ENCODE measurements around the gene CD1C.

The CD1C gene

DNA sequence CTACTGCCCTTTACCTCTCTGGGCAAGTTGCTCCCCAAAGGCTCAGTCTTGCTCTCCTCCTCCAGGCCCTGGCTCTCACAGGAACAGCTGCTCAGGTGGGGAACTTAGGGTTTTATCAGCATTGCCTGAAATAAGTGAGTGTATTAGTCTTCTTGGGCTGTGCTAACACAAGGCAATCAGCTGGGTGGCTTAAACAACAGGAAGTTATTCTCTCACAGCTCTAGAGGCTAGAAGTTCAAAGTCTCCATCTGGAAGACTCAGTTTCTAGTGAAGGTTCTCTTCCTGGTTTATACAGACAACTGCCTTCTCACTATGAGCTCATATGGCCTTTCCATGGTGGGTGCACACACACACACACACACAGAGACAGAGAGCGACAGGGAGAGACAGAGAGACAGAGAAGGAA, 2.8 kb upstream of the CD1C start:
- no peak for DNase-seq (ENCODE audit: low read depth, low spot score)
- no peak overlapping the region for H3K9ac ChIP-seq (ENCODE audit: insufficient read length, low read depth)
- no peaks in the 10 kb centered on the region for H3K9me3 ChIP-seq (ENCODE audit: insufficient read depth, low read length)
- H3K4me3 ChIP-seq (ENCODE audit: insufficient read length, low read depth): no peak overlapping the region
- H3K4me1 ChIP-seq (ENCODE audit: insufficient read depth, insufficient read length): no peaks in the 10 kb centered on the region
- TF ChIP-seq YY1 (IDR thresholded peaks at IDR 0.05; ENCODE audit: insufficient read depth, insufficient read length) (no peak), SUZ12 (IDR thresholded peaks at IDR 0.05; ENCODE audit: extremely low read depth, insufficient read depth, insufficient read length) (no peak), ZNF274 (IDR thresholded peaks at IDR 0.05; ENCODE audit: low read depth, low read length) (no peak)
- no peaks in the 10 kb centered on the region for H3K36me3 ChIP-seq (ENCODE audit: insufficient read depth, insufficient read length, low read length)
- H3K27me3 ChIP-seq (ENCODE audit: insufficient read depth, insufficient read length): no peaks in the 10 kb centered on the region

- H3K9ac ChIP-seq (ENCODE audit: insufficient read length, low read depth): no peak overlapping the region
- no peak for TF ChIP-seq SUZ12 (IDR thresholded peaks at IDR 0.05; ENCODE audit: extremely low read depth, insufficient read depth, insufficient read length)
- TF ChIP-seq ZNF274 (IDR thresholded peaks at IDR 0.05; ENCODE audit: low read depth, low read length): no peak
- TF ChIP-seq YY1 (IDR thresholded peaks at IDR 0.05; ENCODE audit: insufficient read depth, insufficient read length): no peak
- H3K4me1 ChIP-seq (ENCODE audit: insufficient read depth, insufficient read length): no peaks in the 10 kb centered on the region
- no peak overlapping the region for H3K4me3 ChIP-seq (ENCODE audit: insufficient read length, low read depth)
- no peaks in the 10 kb centered on the region for H3K27me3 ChIP-seq (ENCODE audit: insufficient read depth, insufficient read length)
- no peak for DNase-seq (ENCODE audit: low read depth, low spot score)
- no peaks in the 10 kb centered on the region for H3K36me3 ChIP-seq (ENCODE audit: insufficient read depth, insufficient read length, low read length)
- no peaks in the 10 kb centered on the region for H3K9me3 ChIP-seq (ENCODE audit: insufficient read depth, low read length)
Measured at GRCh38 chr1:158290321-158290844, 660 bp downstream of the CD1C start.

DNA sequence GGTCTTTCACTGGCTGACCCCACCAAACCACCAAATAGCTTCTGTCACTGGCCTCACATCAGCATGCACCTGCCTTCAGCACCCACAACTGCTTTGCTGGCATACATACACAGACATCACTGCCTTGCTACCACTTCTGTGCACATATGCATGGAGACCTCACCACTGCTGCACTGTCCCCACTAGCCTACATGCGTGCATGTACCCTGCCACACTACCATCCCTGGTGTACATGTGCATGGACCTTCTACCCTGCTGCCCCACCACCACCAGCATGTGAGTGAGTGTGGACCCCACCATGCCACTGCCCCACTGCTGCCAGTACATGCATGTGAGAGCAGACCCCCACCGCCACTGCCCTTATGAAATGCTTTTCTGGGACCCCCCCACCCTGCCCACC, 6.1 kb downstream of the CD1C start:
- no peak overlapping the region for H3K9ac ChIP-seq (ENCODE audit: insufficient read length, low read depth)
- H3K4me3 ChIP-seq (ENCODE audit: insufficient read length, low read depth): no peak overlapping the region
- H3K9me3 ChIP-seq (ENCODE audit: insufficient read depth, low read length): no peaks in the 10 kb centered on the region
- no peaks in the 10 kb centered on the region for H3K27me3 ChIP-seq (ENCODE audit: insufficient read depth, insufficient read length)
- TF ChIP-seq YY1 (IDR thresholded peaks at IDR 0.05; ENCODE audit: insufficient read depth, insufficient read length): no peak
- no peak for TF ChIP-seq SUZ12 (IDR thresholded peaks at IDR 0.05; ENCODE audit: extremely low read depth, insufficient read depth, insufficient read length)
- no peak for TF ChIP-seq ZNF274 (IDR thresholded peaks at IDR 0.05; ENCODE audit: low read depth, low read length)
- H3K36me3 ChIP-seq (ENCODE audit: insufficient read depth, insufficient read length, low read length): no peaks in the 10 kb centered on the region
- no peak for DNase-seq (ENCODE audit: low read depth, low spot score)
- no peaks in the 10 kb centered on the region for H3K4me1 ChIP-seq (ENCODE audit: insufficient read depth, insufficient read length)

GRCh38 chr1:158310623-158311022, 20.9 kb downstream of the CD1C start:
- Histone ChIP-seq H3K4me3 (ENCODE audit: insufficient read length, low read depth) (no peak overlapping the region), H3K36me3 (ENCODE audit: insufficient read depth, insufficient read length, low read length) (no peaks in the 10 kb centered on the region), H3K9ac (ENCODE audit: insufficient read length, low read depth) (no peak overlapping the region), H3K9me3 (ENCODE audit: insufficient read depth, low read length) (no peaks in the 10 kb centered on the region), H3K27me3 (ENCODE audit: insufficient read depth, insufficient read length) (no peaks in the 10 kb centered on the region), H3K4me1 (ENCODE audit: insufficient read depth, insufficient read length) (no peaks in the 10 kb centered on the region)
- TF ChIP-seq YY1 (IDR thresholded peaks at IDR 0.05; ENCODE audit: insufficient read depth, insufficient read length): no peak
- no peak for TF ChIP-seq SUZ12 (IDR thresholded peaks at IDR 0.05; ENCODE audit: extremely low read depth, insufficient read depth, insufficient read length)
- no peak for TF ChIP-seq ZNF274 (IDR thresholded peaks at IDR 0.05; ENCODE audit: low read depth, low read length)
- no peak for DNase-seq (ENCODE audit: low read depth, low spot score)

DNA sequence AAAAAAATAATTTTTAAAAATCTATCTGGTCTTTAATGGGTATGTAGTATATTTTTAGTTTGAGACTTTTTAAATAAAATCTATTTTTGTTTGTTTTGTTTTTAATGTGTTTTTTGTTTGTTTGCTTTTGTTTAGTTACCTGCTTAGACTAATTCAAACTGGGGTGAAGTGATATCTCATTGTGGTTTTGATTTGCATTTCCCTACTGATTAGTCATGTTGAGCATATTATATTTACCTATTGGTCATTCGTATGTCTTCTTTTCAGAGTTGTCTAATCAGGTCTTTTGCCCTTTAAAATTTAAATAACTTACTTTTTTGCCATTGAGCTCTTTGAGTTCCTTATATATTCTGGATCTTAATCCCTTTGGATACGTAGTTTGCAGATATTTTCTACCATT, 21.3 kb downstream of the CD1C start:
- Histone ChIP-seq H3K9me3 (ENCODE audit: insufficient read depth, low read length) (no peaks in the 10 kb centered on the region), H3K4me3 (ENCODE audit: insufficient read length, low read depth) (no peak overlapping the region), H3K4me1 (ENCODE audit: insufficient read depth, insufficient read length) (no peaks in the 10 kb centered on the region), H3K9ac (ENCODE audit: insufficient read length, low read depth) (no peak overlapping the region), H3K36me3 (ENCODE audit: insufficient read depth, insufficient read length, low read length) (no peaks in the 10 kb centered on the region), H3K27me3 (ENCODE audit: insufficient read depth, insufficient read length) (no peaks in the 10 kb centered on the region)
- DNase-seq (ENCODE audit: low read depth, low spot score): no peak
- TF ChIP-seq SUZ12 (IDR thresholded peaks at IDR 0.05; ENCODE audit: extremely low read depth, insufficient read depth, insufficient read length): no peak
- no peak for TF ChIP-seq ZNF274 (IDR thresholded peaks at IDR 0.05; ENCODE audit: low read depth, low read length)
- TF ChIP-seq YY1 (IDR thresholded peaks at IDR 0.05; ENCODE audit: insufficient read depth, insufficient read length): no peak

- TF ChIP-seq ZNF274 (IDR thresholded peaks at IDR 0.05; ENCODE audit: low read depth, low read length): no peak
- no peak for TF ChIP-seq YY1 (IDR thresholded peaks at IDR 0.05; ENCODE audit: insufficient read depth, insufficient read length)
- no peak for TF ChIP-seq SUZ12 (IDR thresholded peaks at IDR 0.05; ENCODE audit: extremely low read depth, insufficient read depth, insufficient read length)
- Histone ChIP-seq H3K9me3 (ENCODE audit: insufficient read depth, low read length) (no peaks in the 10 kb centered on the region), H3K4me1 (ENCODE audit: insufficient read depth, insufficient read length) (no peaks in the 10 kb centered on the region), H3K36me3 (ENCODE audit: insufficient read depth, insufficient read length, low read length) (no peaks in the 10 kb centered on the region), H3K9ac (ENCODE audit: insufficient read length, low read depth) (no peak overlapping the region), H3K4me3 (ENCODE audit: insufficient read length, low read depth) (no peak overlapping the region), H3K27me3 (ENCODE audit: insufficient read depth, insufficient read length) (no peaks in the 10 kb centered on the region)
- no peak for DNase-seq (ENCODE audit: low read depth, low spot score)
Measured at GRCh38 chr1:158323866-158324265, 34.1 kb downstream of the CD1C start.

DNA sequence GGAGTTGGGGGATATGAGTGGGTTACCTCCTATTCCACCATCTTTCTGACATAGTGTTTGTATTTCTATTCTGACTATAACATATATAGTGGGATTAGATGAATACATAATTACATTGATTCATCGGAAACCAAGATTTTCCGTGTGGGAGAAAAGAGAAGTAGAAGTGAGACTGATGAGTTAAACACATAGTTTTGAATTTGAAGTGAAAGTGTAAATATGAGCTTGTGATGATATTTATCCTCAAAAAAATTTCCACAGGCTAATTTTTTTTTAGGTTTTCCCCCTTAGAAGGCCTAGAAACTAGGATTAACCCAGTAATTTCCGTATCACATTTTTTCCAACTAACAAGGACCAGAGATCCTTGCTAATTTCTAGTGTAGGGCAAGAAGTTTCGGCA, 34.7 kb downstream of the CD1C start:
- Histone ChIP-seq H3K4me3 (ENCODE audit: insufficient read length, low read depth) (no peak overlapping the region), H3K36me3 (ENCODE audit: insufficient read depth, insufficient read length, low read length) (no peaks in the 10 kb centered on the region), H3K27me3 (ENCODE audit: insufficient read depth, insufficient read length) (no peaks in the 10 kb centered on the region), H3K4me1 (ENCODE audit: insufficient read depth, insufficient read length) (no peaks in the 10 kb centered on the region), H3K9me3 (ENCODE audit: insufficient read depth, low read length) (no peaks in the 10 kb centered on the region), H3K9ac (ENCODE audit: insufficient read length, low read depth) (no peak overlapping the region)
- TF ChIP-seq ZNF274 (IDR thresholded peaks at IDR 0.05; ENCODE audit: low read depth, low read length): no peak
- no peak for TF ChIP-seq YY1 (IDR thresholded peaks at IDR 0.05; ENCODE audit: insufficient read depth, insufficient read length)
- no peak for TF ChIP-seq SUZ12 (IDR thresholded peaks at IDR 0.05; ENCODE audit: extremely low read depth, insufficient read depth, insufficient read length)
- DNase-seq (ENCODE audit: low read depth, low spot score): no peak

Data from NT2/D1 (cell line).